A549 treated with CpdA at 1 μM for 4 hours (cell line): ENCODE results near the gene RAET1E. TPM values are rescaled to one million over a fixed set of nuclear protein-coding genes. Genes with fewer than 3 reads are reported as not detected.

Source experiments
- total RNA-seq: library from RNA; stranded (reverse); fragments of 200-300 nt; extraction: Qiagen RNA extraction; gene quantifications from 5 replicates; pipeline ENCODE4 v1.2.3, GENCODE V29; 2022; ENCODE audit warnings: low read depth

RAET1E gene
- total RNA-seq: 1.9 to 3.0 TPM (median 2.6 TPM) in 5 replicates

DNA sequence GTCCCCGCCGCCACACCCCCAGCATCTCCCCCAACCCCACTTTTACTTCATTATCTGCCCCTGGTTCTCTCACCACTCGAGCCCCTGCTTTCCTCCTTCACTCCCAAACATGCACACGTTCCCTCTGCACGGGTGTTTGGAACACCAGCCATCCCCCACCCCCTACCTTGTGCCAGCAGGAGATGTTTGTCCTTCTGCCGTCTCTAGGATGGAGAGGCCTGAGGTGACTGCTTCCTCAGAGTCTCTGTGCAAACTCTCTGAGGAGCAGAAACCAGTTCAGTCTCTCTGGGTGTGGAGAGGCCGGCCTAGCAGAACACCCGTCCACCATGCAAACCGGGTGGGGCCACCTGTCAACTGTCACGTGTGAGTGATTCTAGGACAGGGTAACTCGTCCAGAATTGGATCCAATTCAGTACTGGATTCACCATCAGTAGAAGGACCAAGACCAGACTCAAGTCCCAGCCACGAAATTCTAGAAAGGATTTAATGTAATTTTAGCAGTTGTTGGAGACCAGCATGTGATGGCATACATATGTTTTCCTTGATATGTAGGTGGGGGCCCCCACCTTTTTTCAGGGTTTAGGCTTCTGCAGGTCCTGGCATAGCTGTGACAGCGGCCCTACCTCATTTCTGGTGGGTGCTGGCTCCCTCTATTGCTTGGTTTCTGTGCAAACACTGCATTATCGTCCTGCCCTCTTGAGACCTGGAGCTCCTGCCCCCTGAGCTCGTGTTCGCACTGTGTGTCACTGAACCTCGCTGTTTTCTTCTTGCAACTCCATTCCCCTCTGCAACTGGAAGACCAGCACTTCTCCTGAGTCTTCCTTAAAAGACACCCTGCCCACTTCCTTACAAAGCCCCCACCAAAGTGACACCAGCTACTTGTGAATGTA is at the start of gene RAET1E:
Gene RAET1E, minus strand, starts transcription at position 259 of the 890 bp plus-strand sequence. CDS start 7,212 bp downstream, outside the sequence.

GRCh38 chr6:149941583-149942460 is 43.9 kb upstream of the RAET1E start, which contains the start of gene ULBP2:
TSS of gene ULBP2 (plus strand) at chr6:149942014. CDS start at chr6:149942073, 59 bp downstream.

DNA sequence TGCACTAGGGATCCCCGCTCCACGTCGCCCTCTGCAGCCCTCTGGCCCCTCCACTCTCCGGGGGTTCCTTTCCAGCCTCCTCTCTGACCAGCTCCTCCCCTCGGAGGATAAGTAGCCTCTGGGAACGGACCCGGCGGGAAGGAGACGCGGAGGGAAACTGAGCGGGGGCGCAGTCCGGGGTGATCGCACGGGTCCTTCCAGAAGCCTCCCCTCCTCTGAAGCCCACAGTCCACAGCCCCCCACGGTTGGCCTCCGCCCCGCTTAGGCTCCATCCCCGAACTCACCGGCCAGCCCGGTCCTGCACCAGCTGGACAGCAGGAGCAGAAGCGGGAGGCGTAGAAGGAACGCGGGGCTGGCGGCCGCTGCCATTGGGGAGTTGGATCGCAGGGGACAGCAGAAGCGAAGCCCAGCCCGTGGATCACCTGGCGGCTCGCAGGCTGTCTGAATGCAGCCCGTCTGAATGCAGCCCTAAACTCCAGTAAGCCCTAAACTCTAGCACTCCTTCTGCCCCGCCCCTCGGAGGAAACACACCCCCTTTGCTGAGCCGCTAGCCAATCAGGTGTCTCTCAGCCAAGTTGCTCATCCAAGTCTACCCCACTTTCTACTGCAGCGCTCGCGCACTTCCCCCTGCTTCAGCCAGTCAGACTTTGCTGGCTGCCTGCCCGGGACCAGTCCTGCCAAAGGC is 24.9 kb upstream of the RAET1E start, which contains the start of gene RAET1G:
Gene RAET1G, minus strand, starts transcription at position 480 of the 685 bp plus-strand sequence. Its CDS starts 111 bp downstream, at position 369.

DNA sequence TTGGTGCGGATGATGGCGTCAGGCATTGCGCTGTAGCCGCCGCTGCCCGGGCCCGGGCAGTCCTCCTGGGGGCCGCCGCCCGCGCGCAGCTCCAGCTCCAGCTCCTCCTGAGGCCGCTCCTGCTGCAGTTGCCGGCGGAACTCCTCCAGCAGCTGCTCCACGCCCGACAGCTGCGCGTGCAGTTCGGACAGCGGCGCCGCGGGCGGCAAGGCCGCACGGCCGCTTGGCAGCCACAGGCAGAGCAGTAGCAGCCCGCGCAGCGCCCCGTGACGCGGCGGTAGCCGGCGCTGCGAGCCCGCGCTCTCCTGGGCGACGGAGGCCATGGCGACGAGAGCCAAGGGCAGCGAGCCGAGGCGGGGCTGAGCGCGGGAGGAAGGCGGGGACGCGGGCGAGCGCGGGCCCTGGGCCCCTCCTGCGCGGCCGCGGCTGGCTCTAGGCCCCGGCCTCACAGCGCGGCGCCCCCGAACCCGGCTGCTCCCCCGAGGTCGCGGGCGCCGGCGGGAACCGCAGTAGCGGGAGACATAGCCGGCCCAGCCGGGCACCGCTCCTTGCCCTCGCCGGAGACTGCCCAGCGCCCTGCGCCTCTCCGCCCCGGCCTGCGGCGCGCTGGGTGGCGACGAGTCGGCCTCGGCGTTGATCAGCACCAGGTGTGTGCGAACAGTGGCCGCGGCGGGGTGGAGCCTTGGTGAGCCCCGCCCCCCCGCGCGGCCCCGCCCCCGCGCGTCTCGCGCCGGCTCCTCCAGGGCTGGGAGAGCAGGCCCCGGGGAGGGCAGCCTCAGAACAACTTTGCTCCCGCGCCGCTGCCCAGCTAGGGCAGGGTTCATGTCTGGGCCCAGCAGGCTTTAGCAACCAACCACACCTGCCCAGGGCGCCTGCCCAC is 34.0 kb downstream of the RAET1E start, which contains the start of gene LRP11:
Gene LRP11, minus strand, starts transcription at position 662 of the 880 bp plus-strand sequence. Its CDS starts 339 bp downstream, at position 323.

Other genes starting within 250 kb of the RAET1E start
- 10.1 to 13.5 TPM (median 10.6 TPM) in 5 replicates for gene KATNA1, start 249.4 kb downstream of the RAET1E start, total RNA-seq
- gene LATS1, start 180.0 kb downstream of the RAET1E start, total RNA-seq: 5.8 to 7.6 TPM (median 7.5 TPM) in 5 replicates
- gene NUP43, start 151.6 kb downstream of the RAET1E start, total RNA-seq: 13.6 to 16.9 TPM (median 15.4 TPM) in 5 replicates
- 85.1 to 96.6 TPM (median 87.3 TPM) in 5 replicates for gene PCMT1, start 148.4 kb downstream of the RAET1E start, total RNA-seq
- 31.5 to 41.0 TPM (median 38.5 TPM) in 5 replicates for gene LRP11, start 33.8 kb downstream of the RAET1E start, total RNA-seq
- 7.2 to 12.5 TPM (median 10.7 TPM) in 5 replicates for gene RAET1G, start 25.0 kb upstream of the RAET1E start, total RNA-seq
- gene ULBP2, start 43.9 kb upstream of the RAET1E start, total RNA-seq: 2.9 to 3.9 TPM (median 3.7 TPM) in 5 replicates
- 0.73 to 1.2 TPM (median 0.97 TPM) in 5 replicates for gene ULBP1, start 65.8 kb upstream of the RAET1E start, total RNA-seq
- gene RAET1L, start 127.4 kb upstream of the RAET1E start, total RNA-seq: 0.18 to 0.49 TPM (median 0.27 TPM) in 5 replicates
- 3.6 to 4.0 TPM (median 3.7 TPM) in 5 replicates for gene ULBP3, start 171.0 kb upstream of the RAET1E start, total RNA-seq
- 0.67 to 0.83 TPM (median 0.79 TPM) in 5 replicates for gene PPP1R14C, start 244.9 kb upstream of the RAET1E start, total RNA-seq